ENCODE results near the gene TMX3.

- TF ChIP-seq EP300 (IDR thresholded peaks at IDR 0.05) = no peak
- TF ChIP-seq, protein P1, sequence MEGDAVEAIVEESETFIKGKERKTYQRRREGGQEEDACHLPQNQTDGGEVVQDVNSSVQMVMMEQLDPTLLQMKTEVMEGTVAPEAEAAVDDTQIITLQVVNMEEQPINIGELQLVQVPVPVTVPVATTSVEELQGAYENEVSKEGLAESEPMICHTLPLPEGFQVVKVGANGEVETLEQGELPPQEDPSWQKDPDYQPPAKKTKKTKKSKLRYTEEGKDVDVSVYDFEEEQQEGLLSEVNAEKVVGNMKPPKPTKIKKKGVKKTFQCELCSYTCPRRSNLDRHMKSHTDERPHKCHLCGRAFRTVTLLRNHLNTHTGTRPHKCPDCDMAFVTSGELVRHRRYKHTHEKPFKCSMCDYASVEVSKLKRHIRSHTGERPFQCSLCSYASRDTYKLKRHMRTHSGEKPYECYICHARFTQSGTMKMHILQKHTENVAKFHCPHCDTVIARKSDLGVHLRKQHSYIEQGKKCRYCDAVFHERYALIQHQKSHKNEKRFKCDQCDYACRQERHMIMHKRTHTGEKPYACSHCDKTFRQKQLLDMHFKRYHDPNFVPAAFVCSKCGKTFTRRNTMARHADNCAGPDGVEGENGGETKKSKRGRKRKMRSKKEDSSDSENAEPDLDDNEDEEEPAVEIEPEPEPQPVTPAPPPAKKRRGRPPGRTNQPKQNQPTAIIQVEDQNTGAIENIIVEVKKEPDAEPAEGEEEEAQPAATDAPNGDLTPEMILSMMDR (IDR thresholded peaks at IDR 0.05) = no peak
- TF ChIP-seq POLR2A (IDR thresholded peaks at IDR 0.05) = no peak
Observed at GRCh38 chr18:68667121-68667520, 47.8 kb downstream of the TMX3 start.

Data from ovary (tissue), 3 donors.